ENCODE results near the gene PATE3. TPM values are rescaled to one million over a fixed set of nuclear protein-coding genes. Genes with fewer than 3 reads are reported as not detected.

PATE3 gene
- polyA plus RNA-seq: not detected

DNA sequence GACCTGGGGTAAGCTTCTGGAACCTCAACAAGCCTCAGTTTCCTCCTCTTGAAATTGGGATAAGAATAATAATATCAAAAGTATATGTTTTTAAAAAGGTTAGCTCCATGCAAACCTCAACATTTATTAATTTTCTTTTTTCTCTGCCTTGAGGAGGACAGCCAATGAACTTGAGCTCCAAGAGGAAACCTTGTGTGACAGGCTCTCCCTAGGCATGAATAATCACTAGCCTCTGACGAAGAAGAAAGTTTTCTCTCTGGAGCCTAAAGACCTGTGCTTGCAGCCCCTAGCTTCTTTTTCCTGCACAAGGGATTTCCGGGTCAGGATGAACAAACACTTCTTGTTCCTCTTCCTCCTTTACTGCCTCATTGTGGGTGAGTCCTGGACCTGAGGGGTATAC lies at the start of gene PATE3:
PATE3 (plus strand) TSS at position 301 of the 400 bp plus-strand sequence; CDS start at position 326, 25 bp downstream.
- 36 to 41% (median 40%) methylated on average over 2 of the region's 2 CpGs for WGBS, 3 donors
- H3K27ac ChIP-seq (ENCODE audit: low read depth, low read length): no peak within 1 kb of the TSS

DNA sequence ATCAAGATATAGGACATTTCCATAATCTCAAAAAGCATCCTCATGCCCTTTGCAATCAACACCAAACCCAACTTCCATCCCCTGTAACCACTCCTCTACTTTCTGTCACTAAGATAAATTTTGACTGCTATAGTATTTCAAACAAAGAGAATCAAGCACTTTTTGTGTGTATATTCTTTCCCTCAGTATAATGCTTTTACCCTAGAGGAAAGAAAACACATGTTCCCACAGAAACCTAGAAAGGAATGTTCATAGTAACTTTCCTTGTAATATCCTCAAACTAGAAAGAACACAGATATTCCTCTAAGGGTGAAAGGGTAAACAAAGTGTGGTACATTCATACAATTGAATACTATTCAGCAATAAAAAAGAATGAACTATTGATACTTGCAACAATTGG lies 47.3 kb upstream of the PATE3 start:
- no peak overlapping the region for H3K27ac ChIP-seq (ENCODE audit: low read depth, low read length)

DNA sequence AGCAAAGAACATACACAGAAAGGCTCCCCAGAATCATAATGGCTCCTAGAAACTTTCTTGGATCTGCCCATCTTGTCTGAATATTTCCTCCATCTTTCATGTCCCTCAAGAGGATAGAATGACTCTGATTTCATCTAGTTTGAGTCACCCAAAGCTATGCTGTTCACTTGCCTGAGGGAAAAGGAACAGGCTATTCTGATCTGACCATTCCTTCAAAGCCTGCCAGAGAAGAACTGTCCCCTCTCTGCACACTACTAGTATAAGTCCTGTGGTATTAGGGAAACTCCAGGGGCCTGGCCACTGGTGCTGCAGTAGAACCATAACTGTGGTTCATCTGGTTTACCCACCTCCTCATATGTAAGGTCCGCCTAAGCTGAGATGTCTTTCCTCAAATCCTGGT lies 44.2 kb upstream of the PATE3 start:
- WGBS, 3 donors: 67 to 91% (median 86%) methylated on average over 1 of the region's 1 CpG
- no peak overlapping the region for H3K27ac ChIP-seq (ENCODE audit: low read depth, low read length)

- 65 to 88% (median 84%) methylated on average over 3 of the region's 3 CpGs for WGBS, 3 donors
- no peak within 1 kb of the TSS for H3K27ac ChIP-seq (ENCODE audit: low read depth, low read length)
These were observed 41.9 kb upstream of the PATE3 start, which contains the start of gene PATE1 for GRCh38 chr11:125745979-125746378. Gene PATE1 (plus strand): TSS chr11:125746279. CDS start chr11:125746305, 26 bp downstream.

GRCh38 chr11:125750629-125751028 lies 37.3 kb upstream of the PATE3 start:
- H3K27ac ChIP-seq (ENCODE audit: low read depth, low read length): no peak overlapping the region
- 35 to 49% (median 45%) methylated on average over 2 of the region's 2 CpGs for WGBS, 3 donors

GRCh38 chr11:125756050-125756449 lies 31.9 kb upstream of the PATE3 start:
- no peak overlapping the region for H3K27ac ChIP-seq (ENCODE audit: low read depth, low read length)
- WGBS, 3 donors: 69 to 80% (median 76%) methylated on average over 7 of the region's 7 CpGs

GRCh38 chr11:125762445-125762844 lies 25.5 kb upstream of the PATE3 start:
- WGBS, 3 donors: 68 to 89% (median 84%) methylated on average over 1 of the region's 1 CpG
- no peak overlapping the region for H3K27ac ChIP-seq (ENCODE audit: low read depth, low read length)

- 88 to 93% (median 93%) methylated on average over 2 of the region's 2 CpGs for WGBS, 3 donors
- no peak overlapping the region for H3K27ac ChIP-seq (ENCODE audit: low read depth, low read length)
These were observed 24.4 kb upstream of the PATE3 start for GRCh38 chr11:125763483-125763882.

DNA sequence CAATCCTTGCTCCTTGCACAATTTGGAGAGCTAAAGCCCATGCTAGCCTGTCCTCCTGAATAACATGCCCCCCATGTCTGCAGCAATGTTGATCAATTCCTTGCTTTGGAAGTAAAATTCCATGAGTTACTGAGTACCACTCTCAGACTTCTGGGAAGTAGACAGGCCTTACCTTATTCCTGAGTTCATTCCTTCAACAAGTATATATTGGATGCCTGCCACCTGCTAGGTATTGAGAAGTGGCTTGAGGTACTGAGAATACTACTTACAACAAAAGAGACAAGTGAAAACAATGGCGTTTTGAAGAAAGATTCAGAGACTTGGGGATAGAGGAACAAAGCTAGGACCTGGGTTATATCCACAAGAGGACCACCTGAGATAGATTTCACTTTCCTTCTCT lies 21.7 kb upstream of the PATE3 start:
- H3K27ac ChIP-seq (ENCODE audit: low read depth, low read length): no peak overlapping the region
- WGBS, 3 donors: 48 to 80% (median 70%) methylated on average over 1 of the region's 1 CpG

GRCh38 chr11:125768336-125769046 lies 19.4 kb upstream of the PATE3 start:
- H3K27ac ChIP-seq (ENCODE audit: low read depth, low read length): no peak overlapping the region
- WGBS, 3 donors: 53 to 56% (median 53%) methylated on average over 10 of the region's 10 CpGs

- no peak overlapping the region for H3K27ac ChIP-seq (ENCODE audit: low read depth, low read length)
- WGBS, 3 donors: 64 to 81% (median 72%) methylated on average over 2 of the region's 2 CpGs
These were observed 17.3 kb upstream of the PATE3 start for GRCh38 chr11:125770583-125770982.

GRCh38 chr11:125772834-125773505 lies 15.0 kb upstream of the PATE3 start:
- no peak overlapping the region for H3K27ac ChIP-seq (ENCODE audit: low read depth, low read length)
- 54 to 72% (median 61%) methylated on average over 3 of the region's 3 CpGs for WGBS, 3 donors

DNA sequence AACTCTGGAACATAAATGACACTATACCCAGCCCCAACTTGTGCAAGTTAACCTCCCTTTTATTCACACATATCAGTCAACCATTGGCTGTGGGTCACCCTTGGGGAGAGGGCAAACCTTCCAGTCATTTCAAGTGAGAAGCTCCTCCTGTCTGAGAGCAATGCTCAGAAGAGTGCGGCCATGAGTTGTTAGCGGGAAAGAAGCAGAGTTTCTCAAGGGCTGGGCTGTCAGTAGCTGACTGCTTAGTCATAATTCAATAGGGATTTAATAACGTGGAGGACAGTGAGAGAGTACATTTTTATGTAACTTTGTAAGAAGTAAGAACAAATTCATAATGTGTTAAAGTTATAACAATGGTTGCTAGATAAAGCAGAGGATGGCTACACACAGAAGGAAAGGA lies 14.4 kb upstream of the PATE3 start:
- H3K27ac ChIP-seq (ENCODE audit: low read depth, low read length): no peak overlapping the region
- 49 to 63% (median 63%) methylated on average over 3 of the region's 3 CpGs for WGBS, 3 donors

- H3K27ac ChIP-seq (ENCODE audit: low read depth, low read length): no peak overlapping the region
- WGBS, 3 donors: 42 to 57% (median 42%) methylated on average over 5 of the region's 5 CpGs
These were observed 10.6 kb upstream of the PATE3 start for GRCh38 chr11:125777309-125777708.

DNA sequence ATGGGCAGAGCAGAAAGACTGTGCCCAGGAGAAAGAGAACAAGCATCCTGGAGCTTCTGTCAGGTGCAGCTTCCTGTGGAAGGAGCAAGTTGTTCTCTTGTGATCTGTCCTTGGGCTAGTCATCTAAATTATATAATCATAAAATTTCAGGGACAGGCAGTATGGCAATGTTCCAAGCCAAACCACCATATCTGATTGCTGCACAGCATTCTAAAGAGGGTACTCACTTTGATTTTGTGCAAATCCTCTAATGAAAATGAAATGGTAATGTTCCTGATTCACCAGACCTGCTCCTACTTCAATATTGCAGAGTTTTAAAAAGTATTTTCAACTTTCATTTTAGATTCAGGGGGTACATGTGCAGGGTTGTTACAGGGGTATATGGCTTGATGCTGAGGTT lies 9.2 kb upstream of the PATE3 start, which contains the start of gene PATE2:
PATE2 (minus strand) TSS at position 101 of the 400 bp plus-strand sequence; CDS start at position 46, 55 bp downstream.
- no peak within 1 kb of the TSS for H3K27ac ChIP-seq (ENCODE audit: low read depth, low read length)

DNA sequence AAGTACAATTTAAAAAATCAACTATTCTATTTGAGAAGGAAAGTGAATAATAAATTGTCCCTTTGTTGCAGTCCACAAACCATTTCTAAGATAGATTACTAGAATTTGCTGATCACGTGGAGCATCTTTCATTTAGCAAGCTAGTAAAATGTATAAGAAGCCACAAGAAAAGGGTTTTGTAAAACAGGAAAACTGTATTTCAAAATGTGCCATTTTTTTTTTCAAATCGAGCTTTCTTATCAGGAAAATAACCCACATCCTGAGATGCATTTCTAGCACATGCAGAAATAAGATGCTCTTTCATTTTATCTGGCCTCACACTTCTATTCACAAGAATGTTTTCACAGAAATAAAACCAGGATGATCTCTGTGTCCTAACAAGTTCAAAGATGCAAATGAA lies 3.2 kb upstream of the PATE3 start:
- 42 to 61% (median 46%) methylated on average over 2 of the region's 2 CpGs for WGBS, 3 donors

GRCh38 chr11:125790825-125791224 lies 2.9 kb downstream of the PATE3 start:
- no peak overlapping the region for H3K27ac ChIP-seq (ENCODE audit: low read depth, low read length)
- 90 to 95% (median 95%) methylated on average over 4 of the region's 4 CpGs for WGBS, 3 donors

More for the DNA sequence above, 3.2 kb upstream of the PATE3 start:
- no peak overlapping the region for H3K27ac ChIP-seq (ENCODE audit: low read depth, low read length)

DNA sequence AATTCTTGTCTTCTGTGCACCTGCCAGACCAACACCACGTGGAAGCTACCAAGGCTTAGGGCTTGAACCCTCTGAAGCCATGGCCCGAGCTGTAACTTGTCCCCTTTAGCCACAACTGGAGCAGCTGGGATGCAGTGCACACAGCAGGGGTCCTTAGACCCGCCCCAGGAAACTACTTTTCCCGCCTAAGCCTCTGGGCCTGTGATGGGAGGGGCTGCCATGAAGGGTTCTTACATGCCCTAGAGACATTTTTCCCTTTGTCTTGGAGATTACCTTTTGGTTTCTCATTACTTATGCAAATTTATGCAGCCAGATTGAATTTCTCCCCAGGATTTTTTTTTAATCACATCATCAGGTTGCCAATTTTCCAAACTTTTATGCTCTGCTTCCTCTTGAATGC lies 9.7 kb downstream of the PATE3 start:
- WGBS, 3 donors: 36 to 53% (median 39%) methylated on average over 4 of the region's 4 CpGs
- H3K27ac ChIP-seq (ENCODE audit: low read depth, low read length): no peak overlapping the region

GRCh38 chr11:125799808-125800207 lies 11.9 kb downstream of the PATE3 start:
- H3K27ac ChIP-seq (ENCODE audit: low read depth, low read length): no peak overlapping the region
- WGBS, 3 donors: 37 to 58% (median 52%) methylated on average over 2 of the region's 2 CpGs

DNA sequence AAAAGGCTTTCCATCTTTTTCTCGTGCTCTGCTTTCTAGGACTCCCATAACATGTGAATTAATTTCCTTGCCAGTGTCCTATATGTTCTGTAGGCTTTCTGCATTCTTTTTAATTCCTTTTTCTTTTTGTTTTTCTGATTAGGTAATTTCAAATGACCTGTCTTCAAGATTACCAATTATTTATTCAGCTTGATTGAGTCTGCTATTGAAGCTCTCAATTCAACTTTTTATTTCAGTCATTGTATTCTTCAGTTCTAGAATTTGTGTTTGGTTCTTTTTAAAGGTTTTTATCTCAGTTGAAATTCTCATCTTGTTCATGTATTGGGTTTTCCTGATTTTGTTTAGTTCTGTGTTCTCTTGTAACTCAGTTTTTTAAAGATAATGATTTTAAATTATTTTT lies 14.5 kb downstream of the PATE3 start:
- WGBS, 3 donors: 0 to 50% (median 43%) methylated on average over 1 of the region's 1 CpG

More for the DNA sequence above, 14.5 kb downstream of the PATE3 start:
- no peak overlapping the region for H3K27ac ChIP-seq (ENCODE audit: low read depth, low read length)

Data from adipose tissue (tissue), 3 donors.